ENCODE results near the gene PREP.
"Not testable (repeated sequence)": the region's sequence is repeated elsewhere in the genome, so short reads cannot be mapped to it uniquely, and the experiment has no call there.

DNA sequence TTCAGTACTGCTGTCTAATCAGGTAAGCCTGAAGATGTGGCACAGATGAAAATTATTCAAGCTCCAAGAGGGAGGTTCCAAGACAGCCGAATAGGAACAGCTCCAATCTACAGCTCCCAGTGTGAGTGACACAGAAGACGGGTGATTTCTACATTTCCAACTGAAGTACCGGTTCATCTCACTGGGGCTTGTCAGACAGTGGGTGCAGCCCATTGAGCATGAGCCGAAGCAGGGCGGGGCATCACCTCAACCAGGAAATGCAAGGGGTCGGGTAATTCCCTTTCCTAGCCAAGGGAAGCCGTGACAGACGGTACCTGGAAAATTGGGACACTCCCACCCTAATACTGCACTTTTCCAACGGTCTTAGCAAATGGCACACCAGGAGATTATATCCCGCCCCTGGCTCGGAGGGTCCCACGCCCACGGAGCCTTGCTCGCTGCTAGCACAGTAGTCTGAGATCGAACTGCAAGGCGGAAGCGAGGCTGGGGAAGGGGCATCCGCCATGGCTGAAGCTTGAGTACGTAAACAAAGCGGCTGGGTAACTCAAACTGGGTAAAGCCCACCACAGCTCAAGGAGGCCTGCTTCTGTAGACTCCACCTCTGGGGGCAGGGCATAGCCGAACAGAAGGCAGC, 64.4 kb downstream of the PREP start:
- TF ChIP-seq, protein P1, sequence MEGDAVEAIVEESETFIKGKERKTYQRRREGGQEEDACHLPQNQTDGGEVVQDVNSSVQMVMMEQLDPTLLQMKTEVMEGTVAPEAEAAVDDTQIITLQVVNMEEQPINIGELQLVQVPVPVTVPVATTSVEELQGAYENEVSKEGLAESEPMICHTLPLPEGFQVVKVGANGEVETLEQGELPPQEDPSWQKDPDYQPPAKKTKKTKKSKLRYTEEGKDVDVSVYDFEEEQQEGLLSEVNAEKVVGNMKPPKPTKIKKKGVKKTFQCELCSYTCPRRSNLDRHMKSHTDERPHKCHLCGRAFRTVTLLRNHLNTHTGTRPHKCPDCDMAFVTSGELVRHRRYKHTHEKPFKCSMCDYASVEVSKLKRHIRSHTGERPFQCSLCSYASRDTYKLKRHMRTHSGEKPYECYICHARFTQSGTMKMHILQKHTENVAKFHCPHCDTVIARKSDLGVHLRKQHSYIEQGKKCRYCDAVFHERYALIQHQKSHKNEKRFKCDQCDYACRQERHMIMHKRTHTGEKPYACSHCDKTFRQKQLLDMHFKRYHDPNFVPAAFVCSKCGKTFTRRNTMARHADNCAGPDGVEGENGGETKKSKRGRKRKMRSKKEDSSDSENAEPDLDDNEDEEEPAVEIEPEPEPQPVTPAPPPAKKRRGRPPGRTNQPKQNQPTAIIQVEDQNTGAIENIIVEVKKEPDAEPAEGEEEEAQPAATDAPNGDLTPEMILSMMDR (conservative IDR thresholded peaks at IDR 0.05; ENCODE audit: low read depth, low read length): not testable (repeated sequence)
- not testable (repeated sequence) for TF ChIP-seq EZH2 (IDR thresholded peaks at IDR 0.05; ENCODE audit: borderline replicate concordance, low read depth, low read length, poor library complexity, severe bottlenecking)
